H1 (cell line): ENCODE results near the gene CENPO.

ENCODE experiments used
- CTCF ChIP-seq, 3 experiments: IDR thresholded peaks; 1 replicate in 2 of 3; 2 replicates in 1 of 3; pipeline versions ENCODE4 v1.5.1 to v1.6.1; 2011; ENCODE audit warnings: low read length in 3 of 3, mild to moderate bottlenecking in 3 of 3, inconsistent platforms in 2 of 3, low read depth in 1 of 3, moderate library complexity in 1 of 3; ENCODE audit not compliant: insufficient read depth in 1 of 3; ENCODE audit errors: control extremely low read depth in 1 of 3
- EGR1 ChIP-seq: IDR thresholded peaks from 2 replicates; pipeline ENCODE4 v1.6.1; 2011; ENCODE audit warnings: low read depth, low read length, borderline replicate concordance
- EZH2 ChIP-seq: fragments of 200-600 bp; sonication (generic); IDR thresholded peaks from 2 replicates; pipeline ENCODE4 v1.7.1; 2012; ENCODE audit warnings: low read depth, mild to moderate bottlenecking, moderate library complexity, low read length, inconsistent platforms; ENCODE audit not compliant: severe bottlenecking
- JUN ChIP-seq: IDR thresholded peaks from 2 replicates; pipeline ENCODE4 v1.6.1; 2011; ENCODE audit warnings: low read depth, mild to moderate bottlenecking, improper control_type of control experiment, low read length
- NRF1 ChIP-seq: IDR thresholded peaks from 2 replicates; pipeline ENCODE4 v1.6.1; 2011; ENCODE audit warnings: mild to moderate bottlenecking, low read depth, low read length, improper control_type of control experiment
- POLR2A ChIP-seq, 2 experiments: IDR thresholded peaks; 1 replicate in 1 of 2; 2 replicates in 1 of 2; pipeline ENCODE4 v1.6.1; 2011; ENCODE audit warnings: low read depth in 2 of 2, low read length in 2 of 2, mild to moderate bottlenecking in 2 of 2; ENCODE audit errors: control extremely low read depth in 1 of 2
- RAD21 ChIP-seq, 2 experiments: IDR thresholded peaks in 1 of 2; conservative IDR thresholded peaks in 1 of 2; 2 replicates each; pipeline ENCODE4 v1.6.1; 2011; ENCODE audit warnings: low read depth in 2 of 2, low read length in 2 of 2, improper control_type of control experiment in 1 of 2, inconsistent platforms in 1 of 2, mild to moderate bottlenecking in 1 of 2, moderate library complexity in 1 of 2
- RNF2 ChIP-seq: fragments of 200-900, 300-1000 bp; sonication (generic); IDR thresholded peaks from 2 replicates; pipeline ENCODE4 v1.7.1; 2016; ENCODE audit warnings: borderline replicate concordance, low read depth, mild to moderate bottlenecking, antibody characterized with exemption, low read length; ENCODE audit not compliant: poor library complexity, severe bottlenecking; ENCODE audit errors: missing control alignments
- SIN3A ChIP-seq, 2 experiments: IDR thresholded peaks in 1 of 2; conservative IDR thresholded peaks in 1 of 2; 2 replicates each; pipeline ENCODE4 v1.6.1; 2011 to 2012; ENCODE audit warnings: low read length in 2 of 2, improper control_type of control experiment in 1 of 2, low read depth in 1 of 2, mild to moderate bottlenecking in 1 of 2
- TCF12 ChIP-seq: IDR thresholded peaks from 2 replicates; pipeline ENCODE4 v1.6.1; 2011; ENCODE audit warnings: low read depth, mild to moderate bottlenecking, low read length
- TF ChIP-seq, protein P1 (sequence below): IDR thresholded peaks from 2 replicates; pipeline ENCODE4 v1.6.1; 2012; ENCODE audit warnings: inconsistent platforms

- TF ChIP-seq CTCF (IDR thresholded peaks at IDR 0.05; ENCODE audit: control extremely low read depth in 1 of 3, insufficient read depth in 1 of 3, low read depth in 1 of 3, low read length in 3 of 3): no peak
- no peak for TF ChIP-seq POLR2A (IDR thresholded peaks at IDR 0.05; ENCODE audit: control extremely low read depth in 1 of 2, low read depth in 2 of 2, low read length in 2 of 2)
- no peak for TF ChIP-seq EZH2
- no peak for TF ChIP-seq EGR1
- TF ChIP-seq NRF1: no peak
- TF ChIP-seq, protein P1, sequence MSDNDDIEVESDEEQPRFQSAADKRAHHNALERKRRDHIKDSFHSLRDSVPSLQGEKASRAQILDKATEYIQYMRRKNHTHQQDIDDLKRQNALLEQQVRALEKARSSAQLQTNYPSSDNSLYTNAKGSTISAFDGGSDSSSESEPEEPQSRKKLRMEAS: no peak
- TF ChIP-seq JUN: no peak
- no peak for TF ChIP-seq RAD21 (IDR thresholded peaks at IDR 0.05 in 1 of 2, conservative IDR thresholded peaks at IDR 0.05 in 1 of 2; ENCODE audit: low read depth in 2 of 2, low read length in 2 of 2)
- TF ChIP-seq SIN3A (conservative IDR thresholded peaks at IDR 0.05 in 1 of 2, IDR thresholded peaks at IDR 0.05 in 1 of 2; ENCODE audit: low read depth in 1 of 2, low read length in 2 of 2): no peak
- no peak for TF ChIP-seq TCF12
- TF ChIP-seq RNF2: no peak
Measured at GRCh38 chr2:24831221-24832072, 38.2 kb downstream of the CENPO start.
